Activated T-helper 2 cell treated with anti-CD3 and anti-CD28 coated beads, Interferon-gamma antibody, Interleukin-2, Interleukin-4, amounts not matched to agents 10 μg/mL and 5 μg/mL and 100 μg/mL, durations not matched to agents 14 hours and 24 hours and 36 hours (primary cell): Measurements from ENCODE around the gene ATG2B. TPM values are rescaled to one million over a fixed set of nuclear protein-coding genes. Genes with fewer than 3 reads are reported as not detected.

Experiments
- DNase-seq: peaks from one replicate; pipeline ENCODE4 v3.0.0; 2021; ENCODE audit warnings: low spot score
- H3K27ac Mint-ChIP-seq: one replicate; pipeline ENCODE4 v1.8.0; 2021; ENCODE audit warnings: mixed read lengths
- H3K27me3 Mint-ChIP-seq: one replicate; pipeline ENCODE4 v1.8.0; 2021; ENCODE audit warnings: low read depth, mixed read lengths
- H3K36me3 Mint-ChIP-seq: one replicate; pipeline ENCODE4 v1.8.0; 2021; ENCODE audit warnings: low read depth, mixed read lengths
- H3K4me1 Mint-ChIP-seq: one replicate; pipeline ENCODE4 v1.8.0; 2021; ENCODE audit warnings: low read depth, mixed read lengths
- H3K4me3 Mint-ChIP-seq: one replicate; pipeline ENCODE4 v1.8.0; 2021; ENCODE audit warnings: low read depth, mild to moderate bottlenecking, moderate library complexity, mixed read lengths
- H3K9me3 Mint-ChIP-seq: one replicate; pipeline ENCODE4 v1.8.0; 2021; ENCODE audit warnings: mixed read lengths
- intact Hi-C: fragments of 100-400 bp; cut with micrococcal nuclease; formaldehyde crosslinking; loops from one replicate; pipeline ENCODE4 v1.15.1; 2023
- total RNA-seq: library from RNA; stranded (reverse); gene quantifications from 2 replicates; pipeline ENCODE4 v1.2.3, GENCODE V29; 2022

ATG2B gene
- total RNA-seq, 1 donor from 2014 or later, result 18.3 TPM

- H3K27me3 Mint-ChIP-seq, result no peaks in the 10 kb centered on the region
- peaks cover 24% of the 10 kb centered on the region for H3K36me3 Mint-ChIP-seq
- DNase-seq, result no peak
- peaks cover 1% of the 10 kb centered on the region for H3K4me1 Mint-ChIP-seq
- H3K4me3 Mint-ChIP-seq, result no peak overlapping the region
- no peak overlapping the region for H3K27ac Mint-ChIP-seq
- H3K9me3 Mint-ChIP-seq, result no peaks in the 10 kb centered on the region
- intact Hi-C loops, result no loop called here
Measured at GRCh38 chr14:96338551-96338950, 24.6 kb downstream of the ATG2B start.

GRCh38 chr14:96324219-96324618 lies 38.9 kb downstream of the ATG2B start:
- Mint-ChIP-seq H3K4me3 (no peak overlapping the region), H3K27ac (no peak overlapping the region), H3K27me3 (no peaks in the 10 kb centered on the region), H3K9me3 (no peaks in the 10 kb centered on the region), H3K4me1 (peaks cover 4% of the 10 kb centered on the region), H3K36me3 (peaks cover 33% of the 10 kb centered on the region)
- intact Hi-C loops, result loop anchor here (5.0 kb wide), 1 partner anchor 38 kb away; the partner anchor contains the start of genes ATG2B and GSKIP
- no peak for DNase-seq

- Mint-ChIP-seq H3K27ac (no peak overlapping the region), H3K36me3 (peaks cover 43% of the 10 kb centered on the region)
Measured at GRCh38 chr14:96320605-96321004, 42.5 kb downstream of the ATG2B start.

GRCh38 chr14:96318836-96319235 lies 44.3 kb downstream of the ATG2B start:
- intact Hi-C loops, result no loop called here
- Mint-ChIP-seq H3K36me3 (peaks cover 40% of the 10 kb centered on the region), H3K4me1 (peaks cover 4% of the 10 kb centered on the region), H3K4me3 (no peak overlapping the region), H3K27ac (no peak overlapping the region), H3K27me3 (no peaks in the 10 kb centered on the region), H3K9me3 (no peaks in the 10 kb centered on the region)
- DNase-seq, result no peak

More at GRCh38 chr14:96320605-96321004, 42.5 kb downstream of the ATG2B start:
- Mint-ChIP-seq H3K4me1 (peaks cover 4% of the 10 kb centered on the region), H3K27me3 (no peaks in the 10 kb centered on the region), H3K4me3 (no peak overlapping the region), H3K9me3 (no peaks in the 10 kb centered on the region)
- DNase-seq, result no peak
- intact Hi-C loops, result loop anchor here (5.0 kb wide), 1 partner anchor 42 kb away; the partner anchor contains the start of genes ATG2B and GSKIP

GRCh38 chr14:96316087-96316486 lies 47.1 kb downstream of the ATG2B start:
- H3K27me3 Mint-ChIP-seq, result no peaks in the 10 kb centered on the region
- H3K9me3 Mint-ChIP-seq, result no peaks in the 10 kb centered on the region
- intact Hi-C loops, result no loop called here
- peaks cover 4% of the 10 kb centered on the region for H3K4me1 Mint-ChIP-seq
- H3K4me3 Mint-ChIP-seq, result no peak overlapping the region
- no peak overlapping the region for H3K27ac Mint-ChIP-seq
- no peak for DNase-seq
- H3K36me3 Mint-ChIP-seq, result peaks cover 33% of the 10 kb centered on the region

- no peak overlapping the region for H3K27ac Mint-ChIP-seq
- H3K36me3 Mint-ChIP-seq, result peaks cover 45% of the 10 kb centered on the region
- no peaks in the 10 kb centered on the region for H3K9me3 Mint-ChIP-seq
- peaks cover 2% of the 10 kb centered on the region for H3K4me1 Mint-ChIP-seq
- intact Hi-C loops, result no loop called here
- no peak for DNase-seq
- H3K27me3 Mint-ChIP-seq, result no peaks in the 10 kb centered on the region
- no peak overlapping the region for H3K4me3 Mint-ChIP-seq
Measured at GRCh38 chr14:96310906-96311305, 52.2 kb downstream of the ATG2B start.

GRCh38 chr14:96309896-96310330 lies 53.2 kb downstream of the ATG2B start:
- intact Hi-C loops, result no loop called here
- DNase-seq, result no peak
- peaks cover 2% of the 10 kb centered on the region for H3K4me1 Mint-ChIP-seq
- H3K27ac Mint-ChIP-seq, result no peak overlapping the region
- H3K36me3 Mint-ChIP-seq, result peaks cover 35% of the 10 kb centered on the region
- H3K27me3 Mint-ChIP-seq, result no peaks in the 10 kb centered on the region
- no peaks in the 10 kb centered on the region for H3K9me3 Mint-ChIP-seq
- H3K4me3 Mint-ChIP-seq, result no peak overlapping the region

GRCh38 chr14:96309133-96309895 lies 53.8 kb downstream of the ATG2B start:
- Mint-ChIP-seq H3K36me3 (peaks cover 34% of the 10 kb centered on the region), H3K9me3 (no peaks in the 10 kb centered on the region), H3K4me1 (peaks cover 2% of the 10 kb centered on the region), H3K27me3 (no peaks in the 10 kb centered on the region), H3K27ac (no peak overlapping the region), H3K4me3 (no peak overlapping the region)
- intact Hi-C loops, result no loop called here
- no peak for DNase-seq

GRCh38 chr14:96307434-96307833 lies 55.7 kb downstream of the ATG2B start:
- H3K9me3 Mint-ChIP-seq, result no peaks in the 10 kb centered on the region
- no peak overlapping the region for H3K27ac Mint-ChIP-seq
- H3K36me3 Mint-ChIP-seq, result peaks cover 28% of the 10 kb centered on the region
- intact Hi-C loops, result no loop called here
- H3K27me3 Mint-ChIP-seq, result no peaks in the 10 kb centered on the region
- DNase-seq, result no peak
- H3K4me1 Mint-ChIP-seq, result peaks cover 2% of the 10 kb centered on the region
- no peak overlapping the region for H3K4me3 Mint-ChIP-seq

- intact Hi-C loops, result no loop called here
- no peak overlapping the region for H3K27ac Mint-ChIP-seq
- no peak overlapping the region for H3K4me3 Mint-ChIP-seq
- peaks cover 20% of the 10 kb centered on the region for H3K36me3 Mint-ChIP-seq
- no peaks in the 10 kb centered on the region for H3K9me3 Mint-ChIP-seq
- no peaks in the 10 kb centered on the region for H3K27me3 Mint-ChIP-seq
- no peaks in the 10 kb centered on the region for H3K4me1 Mint-ChIP-seq
- DNase-seq, result no peak
Measured at GRCh38 chr14:96304956-96305355, 58.2 kb downstream of the ATG2B start.

- H3K4me1 Mint-ChIP-seq, result no peaks in the 10 kb centered on the region
- H3K27ac Mint-ChIP-seq, result no peak overlapping the region
- DNase-seq, result no peak
- no peak overlapping the region for H3K4me3 Mint-ChIP-seq
- H3K27me3 Mint-ChIP-seq, result no peaks in the 10 kb centered on the region
- peaks cover 10% of the 10 kb centered on the region for H3K36me3 Mint-ChIP-seq
- H3K9me3 Mint-ChIP-seq, result no peaks in the 10 kb centered on the region
- intact Hi-C loops, result no loop called here
Measured at GRCh38 chr14:96303981-96304380, 59.2 kb downstream of the ATG2B start.

- H3K4me1 Mint-ChIP-seq, result no peaks in the 10 kb centered on the region
- intact Hi-C loops, result no loop called here
- H3K27ac Mint-ChIP-seq, result no peak overlapping the region
- H3K27me3 Mint-ChIP-seq, result no peaks in the 10 kb centered on the region
- H3K4me3 Mint-ChIP-seq, result no peak overlapping the region
- peaks cover 6% of the 10 kb centered on the region for H3K36me3 Mint-ChIP-seq
- no peaks in the 10 kb centered on the region for H3K9me3 Mint-ChIP-seq
- no peak for DNase-seq
Measured at GRCh38 chr14:96299441-96299840, 63.7 kb downstream of the ATG2B start.

- Mint-ChIP-seq H3K4me3 (no peak overlapping the region), H3K36me3 (peaks cover 11% of the 10 kb centered on the region), H3K27ac (no peak overlapping the region)
Measured at GRCh38 chr14:96297997-96298515, 65.1 kb downstream of the ATG2B start.

More at GRCh38 chr14:96297997-96298515, 65.1 kb downstream of the ATG2B start:
- H3K9me3 Mint-ChIP-seq, result no peaks in the 10 kb centered on the region
- intact Hi-C loops, result loop anchor here (1.0 kb wide), 1 partner anchor 126 kb away; no protein-coding TSS in a partner anchor
- no peaks in the 10 kb centered on the region for H3K4me1 Mint-ChIP-seq
- DNase-seq, result no peak
- no peaks in the 10 kb centered on the region for H3K27me3 Mint-ChIP-seq
